ENCODE results near the gene NT5C1A.

The NT5C1A gene

DNA sequence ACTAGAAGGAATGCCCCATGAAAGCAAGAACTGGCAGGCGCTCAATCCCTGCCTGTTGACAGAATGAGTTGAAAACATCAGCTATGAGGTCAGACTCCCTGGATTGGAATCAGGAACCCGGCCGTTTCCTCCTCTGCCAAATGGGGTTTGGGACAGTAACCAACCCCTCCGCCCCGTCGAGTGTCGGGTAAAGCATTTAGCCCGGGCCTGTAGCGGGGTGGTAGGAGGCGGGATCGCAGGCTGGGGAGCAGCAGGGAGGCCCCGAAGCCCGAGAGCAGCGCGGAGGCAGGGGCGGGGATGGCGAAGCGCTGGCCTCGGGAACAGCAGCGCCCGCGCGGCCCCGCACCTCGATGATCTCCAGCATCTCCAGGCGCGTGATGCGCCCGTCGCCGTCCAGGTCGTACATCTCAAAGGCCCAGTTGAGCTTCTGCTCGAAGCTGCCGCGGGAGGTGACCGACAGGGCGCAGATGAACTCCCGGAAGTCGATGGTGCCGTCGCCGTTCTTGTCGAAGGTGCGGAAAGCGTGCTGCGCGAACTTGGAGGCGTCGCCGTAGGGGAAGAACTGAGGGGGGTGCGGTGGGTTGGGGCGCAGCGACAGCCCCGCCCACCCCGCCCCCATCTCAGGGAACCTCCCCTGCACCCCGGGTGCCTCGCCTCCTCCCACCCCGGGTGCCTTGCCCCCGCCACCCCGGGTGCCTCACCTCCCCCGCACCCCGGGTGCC is 11.8 kb upstream of the NT5C1A start:
- TF ChIP-seq, protein P1, sequence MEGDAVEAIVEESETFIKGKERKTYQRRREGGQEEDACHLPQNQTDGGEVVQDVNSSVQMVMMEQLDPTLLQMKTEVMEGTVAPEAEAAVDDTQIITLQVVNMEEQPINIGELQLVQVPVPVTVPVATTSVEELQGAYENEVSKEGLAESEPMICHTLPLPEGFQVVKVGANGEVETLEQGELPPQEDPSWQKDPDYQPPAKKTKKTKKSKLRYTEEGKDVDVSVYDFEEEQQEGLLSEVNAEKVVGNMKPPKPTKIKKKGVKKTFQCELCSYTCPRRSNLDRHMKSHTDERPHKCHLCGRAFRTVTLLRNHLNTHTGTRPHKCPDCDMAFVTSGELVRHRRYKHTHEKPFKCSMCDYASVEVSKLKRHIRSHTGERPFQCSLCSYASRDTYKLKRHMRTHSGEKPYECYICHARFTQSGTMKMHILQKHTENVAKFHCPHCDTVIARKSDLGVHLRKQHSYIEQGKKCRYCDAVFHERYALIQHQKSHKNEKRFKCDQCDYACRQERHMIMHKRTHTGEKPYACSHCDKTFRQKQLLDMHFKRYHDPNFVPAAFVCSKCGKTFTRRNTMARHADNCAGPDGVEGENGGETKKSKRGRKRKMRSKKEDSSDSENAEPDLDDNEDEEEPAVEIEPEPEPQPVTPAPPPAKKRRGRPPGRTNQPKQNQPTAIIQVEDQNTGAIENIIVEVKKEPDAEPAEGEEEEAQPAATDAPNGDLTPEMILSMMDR (IDR thresholded peaks at IDR 0.05; ENCODE audit: insufficient read depth, low read length, poor library complexity, severe bottlenecking) = no peak
- no peaks in the 10 kb centered on the region; the same call in 1 of the 2 replicates for H3K27me3 ChIP-seq (replicated peaks; ENCODE audit: control insufficient read depth, insufficient read depth, low read length)
- H3K4me3 ChIP-seq (replicated peaks; ENCODE audit: low read depth, low read length) = no peak overlapping the region
- no peak for DNase-seq (ENCODE audit: extremely low read depth, insufficient read length)
- H3K36me3 ChIP-seq (ENCODE audit: control insufficient read depth, insufficient read depth, low read length) = no peaks in the 10 kb centered on the region

DNA sequence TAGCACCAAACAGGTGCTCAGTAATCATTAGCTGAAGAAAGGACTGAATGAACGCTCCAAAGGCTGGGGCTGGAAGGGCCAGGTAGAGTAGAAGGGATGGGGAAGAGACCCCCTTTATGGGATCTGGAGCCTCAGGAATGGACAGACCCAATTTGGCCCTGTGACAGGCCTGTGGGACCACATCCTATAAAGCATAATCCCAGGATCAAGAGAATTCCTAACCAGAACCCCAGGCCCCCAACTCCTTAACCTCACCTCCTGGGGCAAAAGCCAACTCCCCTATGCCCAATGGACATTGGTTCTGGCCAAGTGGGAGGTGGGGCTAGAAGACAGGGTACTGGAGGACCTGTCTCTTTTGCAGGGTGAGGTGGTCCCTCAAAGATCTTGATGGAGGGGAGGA is 10.1 kb upstream of the NT5C1A start:
- no peak for DNase-seq (ENCODE audit: extremely low read depth, insufficient read length)
- TF ChIP-seq, protein P1 (IDR thresholded peaks at IDR 0.05; ENCODE audit: insufficient read depth, low read length, poor library complexity, severe bottlenecking) = no peak
- no peaks in the 10 kb centered on the region; the same call in 1 of the 2 replicates for H3K27me3 ChIP-seq (replicated peaks; ENCODE audit: control insufficient read depth, insufficient read depth, low read length)
- H3K36me3 ChIP-seq (ENCODE audit: control insufficient read depth, insufficient read depth, low read length) = no peaks in the 10 kb centered on the region
- H3K4me3 ChIP-seq (replicated peaks; ENCODE audit: low read depth, low read length) = no peak overlapping the region

DNA sequence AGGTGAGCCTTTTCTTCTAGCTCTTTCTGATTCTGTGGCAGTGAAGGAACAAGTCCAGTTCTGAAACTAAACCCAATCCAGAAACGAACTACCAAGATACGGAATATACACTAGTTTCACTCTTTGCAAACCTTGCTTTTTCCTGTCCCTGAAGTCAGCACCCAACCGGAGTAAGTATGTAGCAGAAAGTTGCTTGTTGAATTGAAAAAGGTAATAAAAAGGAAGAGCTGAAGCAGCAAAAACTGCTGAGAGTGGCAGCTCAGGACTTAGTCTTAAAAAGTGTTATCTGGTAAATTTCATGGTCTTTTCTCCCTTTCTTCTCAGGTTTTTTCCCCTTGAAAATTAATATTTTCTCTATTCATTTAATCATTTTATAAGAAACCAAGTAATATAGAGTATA is 9.4 kb upstream of the NT5C1A start:
- Histone ChIP-seq H3K27me3 (replicated peaks; ENCODE audit: control insufficient read depth, insufficient read depth, low read length) (no peaks in the 10 kb centered on the region), H3K4me3 (replicated peaks; ENCODE audit: low read depth, low read length) (no peak overlapping the region), H3K36me3 (ENCODE audit: control insufficient read depth, insufficient read depth, low read length) (no peaks in the 10 kb centered on the region)
- DNase-seq (ENCODE audit: extremely low read depth, insufficient read length) = no peak
- TF ChIP-seq, protein P1 (IDR thresholded peaks at IDR 0.05; ENCODE audit: insufficient read depth, low read length, poor library complexity, severe bottlenecking) = no peak

DNA sequence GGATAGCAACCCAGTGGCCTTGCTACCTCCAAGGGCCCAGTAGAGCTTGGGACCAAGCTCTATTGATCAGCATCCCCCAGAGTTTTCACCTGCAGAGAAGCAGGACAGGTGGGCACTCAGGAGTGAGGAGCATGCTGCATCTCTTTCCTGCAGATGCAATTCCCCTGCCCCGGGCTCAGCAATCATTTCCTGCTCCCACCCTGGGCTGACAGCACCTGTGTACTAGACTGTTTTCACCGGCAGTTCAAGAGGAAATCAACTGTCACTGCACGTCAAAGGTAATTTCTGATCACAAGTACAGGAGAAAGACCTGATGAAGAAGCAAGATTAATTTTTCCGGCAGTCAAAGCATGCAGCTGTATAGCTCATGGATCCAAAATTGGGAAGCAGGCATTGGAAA is 8.8 kb upstream of the NT5C1A start:
- TF ChIP-seq, protein P1 (IDR thresholded peaks at IDR 0.05; ENCODE audit: insufficient read depth, low read length, poor library complexity, severe bottlenecking) = no peak
- Histone ChIP-seq H3K4me3 (replicated peaks; ENCODE audit: low read depth, low read length) (no peak overlapping the region), H3K27me3 (replicated peaks; ENCODE audit: control insufficient read depth, insufficient read depth, low read length) (no peaks in the 10 kb centered on the region), H3K36me3 (ENCODE audit: control insufficient read depth, insufficient read depth, low read length) (no peaks in the 10 kb centered on the region)
- no peak for DNase-seq (ENCODE audit: extremely low read depth, insufficient read length)

DNA sequence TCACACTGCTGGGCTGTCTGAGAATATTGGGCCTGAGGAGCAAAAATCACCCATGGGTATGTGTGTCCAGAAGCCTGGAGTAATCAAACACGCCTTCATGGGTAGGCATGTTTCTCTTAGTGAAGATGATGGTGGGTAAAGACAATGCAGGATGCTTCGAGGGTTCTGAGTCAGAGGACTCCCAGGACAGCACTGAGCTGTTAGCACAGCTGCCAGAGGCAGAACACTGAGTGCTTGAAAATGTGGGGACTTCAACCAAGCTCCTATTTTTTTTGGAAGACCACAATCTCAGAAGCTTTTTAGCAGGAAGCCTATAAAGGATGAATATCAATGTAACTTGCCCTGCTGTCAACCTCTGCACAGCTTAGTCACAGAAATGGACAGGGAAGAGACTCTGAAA is 7.9 kb upstream of the NT5C1A start:
- Histone ChIP-seq H3K4me3 (replicated peaks; ENCODE audit: low read depth, low read length) (no peak overlapping the region), H3K36me3 (ENCODE audit: control insufficient read depth, insufficient read depth, low read length) (no peaks in the 10 kb centered on the region), H3K27me3 (replicated peaks; ENCODE audit: control insufficient read depth, insufficient read depth, low read length) (no peaks in the 10 kb centered on the region)
- DNase-seq (ENCODE audit: extremely low read depth, insufficient read length) = no peak
- TF ChIP-seq, protein P1 (IDR thresholded peaks at IDR 0.05; ENCODE audit: insufficient read depth, low read length, poor library complexity, severe bottlenecking) = no peak

Data from GM06990 (cell line).